B cell (primary cell): ENCODE data around the gene PKP2. TPM values are rescaled to one million over a fixed set of nuclear protein-coding genes. Genes with fewer than 3 reads are reported as not detected.

Source experiments
- ATAC-seq: fragments of 200-7000 bp; cut with Tn5 transposase; one replicate; pipeline ENCODE4 v1.10.0; 2021; ENCODE audit warnings: low read depth, mild to moderate bottlenecking, moderate number of reproducible peaks, moderate library complexity
- CTCF ChIA-PET: fragments of 350-600 bp; sonication (Branson Sonifier 250); formaldehyde crosslinking; loops from one replicate; lab custom pipeline; 2021; ENCODE audit warnings: antibody characterized with exemption, inconsistent platforms; lab: Charles Lee
- POLR2A ChIA-PET: fragments of 350-600 bp; sonication (Branson Sonifier 250); formaldehyde crosslinking; loops from one replicate; lab custom pipeline; 2021; ENCODE audit warnings: antibody characterized with exemption; lab: Charles Lee
- DNase-seq: peaks from one replicate; pipeline ENCODE4 v3.0.0; 2013
- H2AFZ ChIP-seq: 2 replicates; pipeline ENCODE4 v1.6.1; 2012; ENCODE audit warnings: mild to moderate bottlenecking, low read depth, low read length; ENCODE audit not compliant: insufficient read depth, poor library complexity, severe bottlenecking
- H3K27ac ChIP-seq, 2 donors: 1 replicate in 1 of 2; 2 replicates in 1 of 2; pipeline ENCODE4 v1.5.1; 2012 to 2013; ENCODE audit warnings: low read length in 2 of 2, mild to moderate bottlenecking in 2 of 2, moderate library complexity in 1 of 2
- H3K27me3 ChIP-seq, 4 experiments: fragments of 200-600 bp in 1 of 4; sonication (generic) in 1 of 4; replicated peaks in 1 of 4; 1 replicate in 2 of 4; 2 replicates in 2 of 4; pipeline versions ENCODE4 v1.6.1 to v1.7.0; 2013 to 2016; ENCODE audit warnings: low read length in 3 of 4, mild to moderate bottlenecking in 2 of 4, mixed read lengths in 1 of 4, moderate library complexity in 1 of 4; ENCODE audit not compliant: insufficient read depth in 4 of 4, control insufficient read depth in 3 of 4; ENCODE audit errors: control extremely low read depth in 1 of 4
- H3K36me3 ChIP-seq, 2 experiments: replicated peaks in 1 of 2; 1 replicate in 1 of 2; 2 replicates in 1 of 2; pipeline versions ENCODE4 v1.6.1 to v1.7.1; 2013; ENCODE audit warnings: low read length in 1 of 2; ENCODE audit not compliant: insufficient read depth in 2 of 2, control insufficient read depth in 1 of 2; ENCODE audit errors: control extremely low read depth in 1 of 2, extremely low read depth in 1 of 2
- H3K4me1 ChIP-seq, 2 donors: fragments of 200-600 bp in 1 of 2; sonication (generic) in 1 of 2; 1 replicate in 1 of 2; 2 replicates in 1 of 2; pipeline versions ENCODE4 v1.5.1 to v1.6.1; 2013 to 2017; ENCODE audit warnings: low read length in 2 of 2; ENCODE audit not compliant: control insufficient read depth in 2 of 2, insufficient read depth in 2 of 2
- H3K4me2 ChIP-seq: replicated peaks from 2 replicates; pipeline ENCODE3; 2012; ENCODE audit warnings: mild to moderate bottlenecking, low read depth, low read length; ENCODE audit not compliant: poor library complexity, severe bottlenecking
- H3K4me3 ChIP-seq, 5 experiments: fragments of 200-600 bp in 1 of 5; sonication (generic) in 1 of 5; 1 replicate in 3 of 5; 2 replicates in 2 of 5; pipeline versions ENCODE4 v1.5.1 to v1.7.0; 2011 to 2016; ENCODE audit warnings: low read length in 4 of 5, mild to moderate bottlenecking in 4 of 5, low read depth in 2 of 5, control low read depth in 1 of 5, moderate library complexity in 1 of 5; ENCODE audit not compliant: insufficient read depth in 1 of 5; ENCODE audit errors: control extremely low read depth in 1 of 5, extremely low read depth in 1 of 5
- H3K79me2 ChIP-seq: fragments of 200-600 bp; sonication (generic); one replicate; pipeline ENCODE4 v1.6.0; 2016; ENCODE audit warnings: low read length; ENCODE audit not compliant: control insufficient read depth, insufficient read depth
- H3K9ac ChIP-seq: fragments of 200-600 bp; sonication (generic); 2 replicates; pipeline ENCODE4 v1.6.1; 2017; ENCODE audit warnings: mild to moderate bottlenecking, low read length, moderate library complexity
- H3K9me3 ChIP-seq, 3 donors: one replicate each; pipeline versions ENCODE4 v1.6.1 to v1.7.1; 2013; ENCODE audit warnings: low read length in 2 of 3; ENCODE audit not compliant: control insufficient read depth in 2 of 3, insufficient read depth in 1 of 3; ENCODE audit errors: control extremely low read depth in 1 of 3
- H4K20me1 ChIP-seq: 2 replicates; pipeline ENCODE4 v1.6.0; 2012; ENCODE audit warnings: mild to moderate bottlenecking, low read length; ENCODE audit not compliant: insufficient read depth, control insufficient read depth, poor library complexity, severe bottlenecking
- H3K27ac Mint-ChIP-seq: one replicate; pipeline ENCODE4 v1.8.0; 2021; ENCODE audit warnings: mixed read lengths
- H3K27me3 Mint-ChIP-seq: one replicate; pipeline ENCODE4 v1.8.0; 2021; ENCODE audit warnings: mixed read lengths
- H3K4me1 Mint-ChIP-seq: one replicate; pipeline ENCODE4 v1.8.0; 2021; ENCODE audit warnings: mixed read lengths
- H3K4me3 Mint-ChIP-seq: one replicate; pipeline ENCODE4 v1.8.0; 2021; ENCODE audit warnings: mixed read lengths
- H3K9me3 Mint-ChIP-seq: one replicate; pipeline ENCODE4 v1.8.0; 2022; ENCODE audit warnings: mixed read lengths; ENCODE audit not compliant: insufficient read depth
- CTCF ChIP-seq: fragments of 200-600 bp; IDR thresholded peaks from one replicate; pipeline ENCODE4 v1.8.0; 2022; ENCODE audit warnings: antibody characterized with exemption, mild to moderate bottlenecking
- EZH2 ChIP-seq: IDR thresholded peaks from 2 replicates; pipeline ENCODE4 v1.6.1; 2012; ENCODE audit warnings: borderline replicate concordance, low read depth, mild to moderate bottlenecking, moderate library complexity, low read length; ENCODE audit not compliant: insufficient read depth, poor library complexity, severe bottlenecking
- WGBS: methylation state at CpG from one replicate; pipeline ENCODE4 v1.1.5; 2013; ENCODE audit warnings: missing lambda C conversion rate; ENCODE audit not compliant: insufficient coverage; 5-methylcytosine and 5-hydroxymethylcytosine counted together
- intact Hi-C: fragments of 100-400 bp; cut with micrococcal nuclease; formaldehyde crosslinking; loops from one replicate; pipeline ENCODE4 v1.10.0; 2022
- polyA plus RNA-seq: library from polyadenylated mRNA; depleted of rRNA; stranded (reverse); fragments of >200 nt; gene quantifications from 2 replicates; pipeline ENCODE4 v1.2.3, GENCODE V29; 2012
- total RNA-seq, 2 donors: library from RNA; stranded (reverse); fragments of 120-200 nt in 1 of 2; gene quantifications; 1 replicate in 1 of 2; 2 replicates in 1 of 2; pipeline versions ENCODE4 v1.2.3 to v1.2.4, GENCODE V29; 2013 to 2022

Gene PKP2
- total and polyA plus RNA-seq, 2 donors (not counting 1 experiment from before 2014, with no cell fraction given) = not detected

GRCh38 chr12:32761716-32762115 is 134.9 kb downstream of the PKP2 start:
- Histone ChIP-seq H3K79me2 (no peaks in the 10 kb centered on the region), H3K27ac (no peak overlapping the region), H3K27me3 (no peaks in the 10 kb centered on the region), H4K20me1 (no peaks in the 10 kb centered on the region), H3K9ac (no peak overlapping the region), H3K4me3 (no peak overlapping the region), H2AFZ (peak overlapping the region; percentile 61), H3K9me3 (no peaks in the 10 kb centered on the region), H3K4me2 (peak overlapping the region; percentile 34), H3K36me3 (no peaks in the 10 kb centered on the region), H3K4me1 (peaks cover 10 to 13% of the 10 kb centered on the region in 2 donors)
- H3K9me3 Mint-ChIP-seq = no peaks in the 10 kb centered on the region
- DNase-seq (peak; percentile 60), ATAC-seq (peak; percentile 60)
- peaks cover 17% of the 10 kb centered on the region for H3K4me1 Mint-ChIP-seq
- no peak overlapping the region for H3K4me3 Mint-ChIP-seq
- CTCF ChIA-PET = no interaction called here
- no peaks in the 10 kb centered on the region for H3K27me3 Mint-ChIP-seq
- TF ChIP-seq EZH2 = no peak
- TF ChIP-seq CTCF = no peak
- H3K27ac Mint-ChIP-seq = peak overlapping the region; percentile 42
- POLR2A ChIA-PET = no interaction called here
- intact Hi-C loops = no loop called here
- no CpG with 5 or more reads among the region's 1 CpG for WGBS

- CTCF ChIA-PET = interaction anchor here (0.6 to 5.8 kb wide), 8 partner anchors 13 to 1277 kb away, joined by 3 to 84 read pairs (median 8); partner anchors contain the start of gene ALG10
- Histone ChIP-seq H3K36me3 (peaks cover 0 to 8% of the 10 kb centered on the region in 2 experiments), H3K4me1 (peaks cover 22 to 26% of the 10 kb centered on the region in 2 donors), H3K79me2 (peaks cover 14% of the 10 kb centered on the region), H3K4me3 (no peak overlapping the region), H3K9me3 (no peaks in the 10 kb centered on the region), H3K9ac (no peak overlapping the region), H3K27ac (no peak overlapping the region), H4K20me1 (no peaks in the 10 kb centered on the region), H3K4me2 (no peak overlapping the region), H3K27me3 (no peaks in the 10 kb centered on the region), H2AFZ (no peak overlapping the region)
- WGBS = 100% methylated on average over 2 of the region's 3 CpGs
- H3K27me3 Mint-ChIP-seq = no peaks in the 10 kb centered on the region
- no peak overlapping the region for H3K4me3 Mint-ChIP-seq
- POLR2A ChIA-PET = no interaction called here
- no peaks in the 10 kb centered on the region for H3K9me3 Mint-ChIP-seq
- intact Hi-C loops = loop anchor here (5.0 to 10.0 kb wide), 4 partner anchors 390 to 1435 kb away; partner anchors contain the start of gene ETFBKMT
- ATAC-seq (no peak), DNase-seq (no peak)
- TF ChIP-seq EZH2 (no peak), CTCF (no peak)
- no peak overlapping the region for H3K27ac Mint-ChIP-seq
- H3K4me1 Mint-ChIP-seq = peaks cover 28% of the 10 kb centered on the region
These were observed 139.4 kb downstream of the PKP2 start for GRCh38 chr12:32757157-32757556.
